Endothelial cell of umbilical vein (primary cell): ENCODE results near the gene EXOC7. TPM values are rescaled to one million over a fixed set of nuclear protein-coding genes. Genes with fewer than 3 reads are reported as not detected.

Source experiments
- BruUV-seq: library from RNA; stranded (reverse); fragments of 400-500 nt; replicated peaks from 2 replicates; lab custom pipeline; 2021; lab: Mats Ljungman, UMichigan
- CTCF ChIA-PET: fragments of 300-600, 350-600 bp; sonication (Branson Sonifier 250); formaldehyde crosslinking; loops from one replicate; lab custom pipeline; 2021; ENCODE audit warnings: antibody characterized with exemption, inconsistent platforms; lab: Charles Lee
- POLR2A ChIA-PET: fragments of 300-600, 350-600 bp; sonication (Branson Sonifier 250); formaldehyde crosslinking; loops from one replicate; lab custom pipeline; 2021; ENCODE audit warnings: antibody characterized with exemption, inconsistent platforms; lab: Charles Lee
- DNase-seq: peaks from one replicate; pipeline ENCODE4 v3.0.0-alpha.2; 2011; ENCODE audit warnings: low read depth, low spot score
- FAIRE-seq: peaks from 2 replicates; lab custom pipeline; 2011; peaks lifted over from hg19 to GRCh38; lab: Jason Lieb, UNC
- H2AFZ ChIP-seq: 2 replicates; pipeline ENCODE4 v1.6.0; 2012; ENCODE audit warnings: low read depth, low read length, control low read depth, inconsistent platforms
- H3K27ac ChIP-seq: 2 replicates; pipeline ENCODE4 v1.5.1; 2011; ENCODE audit warnings: low read depth, mild to moderate bottlenecking, control low read depth, low read length, moderate library complexity; ENCODE audit not compliant: insufficient read depth
- H3K27me3 ChIP-seq, 2 experiments: 2 replicates each; pipeline versions ENCODE4 v1.6.0 to v1.6.1; 2011; ENCODE audit warnings: low read length in 2 of 2, mixed read lengths in 1 of 2; ENCODE audit not compliant: control insufficient read depth in 2 of 2, insufficient read depth in 2 of 2
- H3K36me3 ChIP-seq, 2 experiments: 2 replicates in 1 of 2; 3 replicates in 1 of 2; pipeline ENCODE4 v1.5.1; 2011; ENCODE audit warnings: low read length in 2 of 2, mild to moderate bottlenecking in 1 of 2, moderate library complexity in 1 of 2; ENCODE audit not compliant: control insufficient read depth in 2 of 2, insufficient read depth in 2 of 2; ENCODE audit errors: extremely low read depth in 1 of 2
- H3K4me1 ChIP-seq: 3 replicates; pipeline ENCODE4 v1.5.1; 2011; ENCODE audit warnings: mild to moderate bottlenecking, low read length; ENCODE audit not compliant: control insufficient read depth, insufficient read depth; ENCODE audit errors: extremely low read depth
- H3K4me2 ChIP-seq: 2 replicates; pipeline ENCODE4 v1.6.1; 2011; ENCODE audit warnings: low read length, control low read depth, mixed read lengths; ENCODE audit not compliant: insufficient read depth
- H3K4me3 ChIP-seq, 3 experiments: fragments of 200-600 bp in 1 of 3; sonication (generic), shearing (Covaris generic) in 1 of 3; replicated peaks in 1 of 3; 2 replicates each; pipeline ENCODE4 v1.5.1; 2011 to 2016; ENCODE audit warnings: control low read depth in 3 of 3, low read length in 3 of 3, mild to moderate bottlenecking in 2 of 3, inconsistent platforms in 1 of 3, low read depth in 1 of 3, moderate library complexity in 1 of 3; ENCODE audit not compliant: insufficient read depth in 1 of 3
- H3K79me2 ChIP-seq: 2 replicates; pipeline ENCODE4 v1.6.0; 2012; ENCODE audit warnings: low read length, inconsistent platforms; ENCODE audit not compliant: control insufficient read depth, insufficient read depth
- H3K9ac ChIP-seq: replicated peaks from 2 replicates; pipeline ENCODE3; 2011; ENCODE audit warnings: low read length, control low read depth; ENCODE audit not compliant: insufficient read depth; ENCODE audit errors: extremely low read depth
- H3K9me1 ChIP-seq: replicated peaks from 3 replicates; pipeline ENCODE4 v1.6.0; 2011; ENCODE audit warnings: mild to moderate bottlenecking, low read length; ENCODE audit not compliant: control insufficient read depth, insufficient read depth; ENCODE audit errors: extremely low read depth
- H3K9me3 ChIP-seq: replicated peaks from 2 replicates; pipeline ENCODE4 v1.5.1; 2012; ENCODE audit warnings: low read length, inconsistent platforms; ENCODE audit not compliant: control insufficient read depth, insufficient read depth
- H4K20me1 ChIP-seq: replicated peaks from 2 replicates; pipeline ENCODE3; 2011; ENCODE audit warnings: mild to moderate bottlenecking, low read length; ENCODE audit not compliant: control insufficient read depth, insufficient read depth; ENCODE audit errors: extremely low read depth
- EZH2 ChIP-seq: IDR thresholded peaks from 2 replicates; pipeline ENCODE4 v1.6.1; 2012; ENCODE audit warnings: borderline replicate concordance, low read depth, mild to moderate bottlenecking, moderate library complexity, low read length, inconsistent platforms; ENCODE audit not compliant: severe bottlenecking
- FOS ChIP-seq: IDR thresholded peaks from 2 replicates; pipeline ENCODE4 v1.6.1; 2011; ENCODE audit warnings: mild to moderate bottlenecking, low read length, moderate library complexity, borderline replicate concordance; ENCODE audit not compliant: insufficient read depth
- GATA2 ChIP-seq: IDR thresholded peaks from 2 replicates; pipeline ENCODE4 v1.7.0; 2011; ENCODE audit warnings: low read depth, mild to moderate bottlenecking, moderate library complexity, mixed read lengths, low read length; ENCODE audit not compliant: insufficient read length, insufficient read depth
- JUN ChIP-seq: IDR thresholded peaks from 2 replicates; pipeline ENCODE4 v1.6.1; 2011; ENCODE audit warnings: borderline replicate concordance, low read depth; ENCODE audit not compliant: insufficient read length, insufficient read depth
- POLR2A ChIP-seq: IDR thresholded peaks from 2 replicates; pipeline ENCODE4 v1.6.1; 2012; ENCODE audit warnings: low read depth, mild to moderate bottlenecking, control low read depth, low read length
- POLR2AphosphoS5 ChIP-seq: IDR thresholded peaks from 2 replicates; pipeline ENCODE4 v1.6.1; 2012; ENCODE audit warnings: low read depth, mild to moderate bottlenecking, control low read depth, low read length, moderate library complexity; ENCODE audit not compliant: insufficient read depth
- dilution Hi-C: fragments of 300-500 bp; cut with MboI; formaldehyde crosslinking; loops from one replicate; pipeline ENCODE4 v1.15.0; 2019; ENCODE audit warnings: low sequenced_read_pairs; ENCODE audit not compliant: extremely low pct_ligation_motif_present
- intact Hi-C: fragments of 100-400 bp; cut with micrococcal nuclease; formaldehyde crosslinking; loops from one replicate; pipeline ENCODE4 v1.10.0; 2022
- polyA plus RNA-seq, 4 experiments: library from polyadenylated mRNA; depleted of rRNA in 3 of 4; stranded (reverse) in 3 of 4; unstranded in 1 of 4; fragments of >200 nt; gene quantifications; 2 replicates each; pipeline versions ENCODE4 v1.2.1 to v1.2.3, GENCODE V29; 2011 to 2012; ENCODE audit warnings: missing spikeins in 1 of 4
- total RNA-seq: library from RNA; stranded (reverse); gene quantifications from 2 replicates; pipeline ENCODE4 v1.2.3, GENCODE V29; 2021
- TF ChIP-seq, protein P1 (sequence below), 2 donors: IDR thresholded peaks; 1 replicate in 1 of 2; 2 replicates in 1 of 2; pipeline ENCODE4 v1.5.1; 2011; ENCODE audit warnings: low read length in 2 of 2, mild to moderate bottlenecking in 2 of 2, moderate library complexity in 2 of 2, control low read depth in 1 of 2, inconsistent platforms in 1 of 2, low read depth in 1 of 2; ENCODE audit not compliant: insufficient read depth in 1 of 2; ENCODE audit errors: extremely low read depth in 1 of 2

The EXOC7 gene
- total and polyA plus RNA-seq, 2 donors (not counting 3 experiments of a cell fraction or from before 2014, with no cell fraction given): 91.5 to 137 TPM

DNA sequence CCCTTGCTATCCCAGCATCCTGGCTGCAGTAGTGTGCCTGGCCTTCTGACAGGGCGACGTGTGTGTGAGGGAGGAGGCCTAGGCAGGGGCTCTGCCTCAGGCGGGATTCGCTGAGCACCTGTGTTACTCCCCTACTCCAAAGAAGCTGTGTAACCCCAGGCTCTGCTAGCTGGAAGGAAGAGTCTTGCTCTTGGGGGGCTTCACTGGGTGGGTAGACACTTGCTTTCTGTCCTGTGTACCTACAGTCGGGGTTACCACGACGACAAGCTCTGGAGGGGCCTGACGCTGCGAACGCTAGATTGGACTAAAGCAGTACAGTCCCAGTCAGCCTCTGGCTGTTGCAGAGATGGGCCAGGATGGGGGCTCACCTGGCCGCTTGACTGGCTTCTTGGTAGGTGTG lies 9.5 kb downstream of the EXOC7 start:
- BruUV-seq: no TSS peak
- no peak for FAIRE-seq
- no peak overlapping the region for H3K4me3 ChIP-seq

More for the DNA sequence above, 9.5 kb downstream of the EXOC7 start:
- Histone ChIP-seq H3K27ac (no peak overlapping the region), H2AFZ (no peak overlapping the region), H3K79me2 (no peaks in the 10 kb centered on the region), H3K4me1 (peaks cover 10% of the 10 kb centered on the region), H3K36me3 (peaks cover 8 to 47% of the 10 kb centered on the region in 2 experiments), H3K9me1 (no peaks in the 10 kb centered on the region), H3K27me3 (no peaks in the 10 kb centered on the region), H3K9me3 (no peaks in the 10 kb centered on the region), H3K4me2 (no peak overlapping the region), H4K20me1 (no peaks in the 10 kb centered on the region), H3K9ac (no peak overlapping the region)
- dilution Hi-C loops: no loop called here
- ChIA-PET POLR2A (interaction anchor here (0.6 to 0.7 kb wide), 2 partner anchors 24 to 318 kb away, joined by 3 read pairs; no protein-coding TSS in a partner anchor), CTCF (interaction anchor here (1.4 kb wide), 1 partner anchor 9 kb away, joined by 4 read pairs; the partner anchor contains the start of gene EXOC7)
- TF ChIP-seq POLR2AphosphoS5 (no peak), FOS (no peak), JUN (no peak), POLR2A (no peak), EZH2 (no peak), GATA2 (no peak)
- TF ChIP-seq, protein P1, sequence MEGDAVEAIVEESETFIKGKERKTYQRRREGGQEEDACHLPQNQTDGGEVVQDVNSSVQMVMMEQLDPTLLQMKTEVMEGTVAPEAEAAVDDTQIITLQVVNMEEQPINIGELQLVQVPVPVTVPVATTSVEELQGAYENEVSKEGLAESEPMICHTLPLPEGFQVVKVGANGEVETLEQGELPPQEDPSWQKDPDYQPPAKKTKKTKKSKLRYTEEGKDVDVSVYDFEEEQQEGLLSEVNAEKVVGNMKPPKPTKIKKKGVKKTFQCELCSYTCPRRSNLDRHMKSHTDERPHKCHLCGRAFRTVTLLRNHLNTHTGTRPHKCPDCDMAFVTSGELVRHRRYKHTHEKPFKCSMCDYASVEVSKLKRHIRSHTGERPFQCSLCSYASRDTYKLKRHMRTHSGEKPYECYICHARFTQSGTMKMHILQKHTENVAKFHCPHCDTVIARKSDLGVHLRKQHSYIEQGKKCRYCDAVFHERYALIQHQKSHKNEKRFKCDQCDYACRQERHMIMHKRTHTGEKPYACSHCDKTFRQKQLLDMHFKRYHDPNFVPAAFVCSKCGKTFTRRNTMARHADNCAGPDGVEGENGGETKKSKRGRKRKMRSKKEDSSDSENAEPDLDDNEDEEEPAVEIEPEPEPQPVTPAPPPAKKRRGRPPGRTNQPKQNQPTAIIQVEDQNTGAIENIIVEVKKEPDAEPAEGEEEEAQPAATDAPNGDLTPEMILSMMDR (IDR thresholded peaks at IDR 0.05; ENCODE audit: extremely low read depth in 1 of 2, insufficient read depth in 1 of 2, low read depth in 1 of 2, low read length in 2 of 2): no peak
- intact Hi-C loops: no loop called here
- DNase-seq: no peak
